Panc1 (cell line): ENCODE measurements around the gene MPP3. TPM values are rescaled to one million over a fixed set of nuclear protein-coding genes. Genes with fewer than 3 reads are reported as not detected.

Experiments used
- ATAC-seq: fragments of 200-7000 bp; cut with Tn5 transposase; 2 replicates; pipeline ENCODE4 v1.9.1; 2020; ENCODE audit warnings: mild to moderate bottlenecking, moderate library complexity
- BruUV-seq: library from RNA; stranded (reverse); fragments of 400-500 nt; replicated peaks from 2 replicates; lab custom pipeline; 2021; lab: Mats Ljungman, UMichigan
- CTCF ChIA-PET: fragments of 300-600 bp; sonication (Branson Sonifier 250); formaldehyde crosslinking; loops from one replicate; lab custom pipeline; 2022; ENCODE audit warnings: antibody characterized with exemption; lab: Charles Lee
- POLR2A ChIA-PET: fragments of 300-600 bp; sonication (Branson Sonifier 250); formaldehyde crosslinking; loops from one replicate; lab custom pipeline; 2022; ENCODE audit warnings: antibody characterized with exemption; lab: Charles Lee
- DNase-seq: peaks from one replicate; pipeline ENCODE4 v3.0.0-alpha.2; 2010; ENCODE audit warnings: low read depth, low spot score
- H3K27ac ChIP-seq: 2 replicates; pipeline ENCODE4 v1.5.1; 2011; ENCODE audit warnings: mild to moderate bottlenecking, low read length, inconsistent platforms
- H3K27me3 ChIP-seq: fragments of 200-500 bp; sonication (Bioruptor generic); 2 replicates; pipeline ENCODE4 v1.6.0; 2014; ENCODE audit warnings: low read length, inconsistent platforms; ENCODE audit not compliant: control insufficient read depth, insufficient read depth
- H3K36me3 ChIP-seq: fragments of 200-500 bp; sonication (Bioruptor generic); 2 replicates; pipeline ENCODE4 v1.5.1; 2014; ENCODE audit warnings: inconsistent platforms, mild to moderate bottlenecking, low read length, moderate library complexity; ENCODE audit not compliant: control insufficient read depth, insufficient read depth
- H3K4me1 ChIP-seq: 2 replicates; pipeline ENCODE4 v1.5.1; 2011; ENCODE audit warnings: inconsistent platforms, mild to moderate bottlenecking, low read length, moderate library complexity; ENCODE audit not compliant: control insufficient read depth, insufficient read depth
- H3K4me3 ChIP-seq, 2 experiments: 2 replicates each; pipeline ENCODE4 v1.5.1; 2011 to 2012; ENCODE audit warnings: low read depth in 2 of 2, low read length in 2 of 2, mild to moderate bottlenecking in 2 of 2, inconsistent platforms in 1 of 2, moderate library complexity in 1 of 2
- H3K9me3 ChIP-seq: fragments of 200-500 bp; sonication (Bioruptor generic); 2 replicates; pipeline ENCODE4 v1.5.1; 2014; ENCODE audit warnings: low read depth, mild to moderate bottlenecking, inconsistent platforms, low read length, moderate library complexity; ENCODE audit not compliant: control insufficient read depth, insufficient read depth
- POLR2AphosphoS5 ChIP-seq: IDR thresholded peaks from 2 replicates; pipeline ENCODE4 v1.6.1; 2012; ENCODE audit warnings: mild to moderate bottlenecking, low read depth, low read length, moderate library complexity
- SIN3A ChIP-seq: IDR thresholded peaks from 2 replicates; pipeline ENCODE4 v1.6.1; 2012; ENCODE audit warnings: low read depth, mild to moderate bottlenecking, low read length, moderate library complexity, borderline replicate concordance; ENCODE audit not compliant: insufficient read depth
- TCF7L2 ChIP-seq: IDR thresholded peaks from 2 replicates; pipeline ENCODE4 v1.6.1; 2011; ENCODE audit warnings: mild to moderate bottlenecking, low read depth, low read length, inconsistent platforms
- in situ Hi-C: cut with HindIII; loops from 2 replicates; pipeline ENCODE4 v1.10.0; 2016; ENCODE audit warnings: low sequenced_read_pairs, low pct_unique_long_range_greater_than_20kb
- intact Hi-C: fragments of 100-400 bp; cut with micrococcal nuclease; formaldehyde crosslinking; loops from one replicate; pipeline ENCODE4 v1.10.0; 2022; ENCODE audit not compliant: unreplicated experiment
- total RNA-seq: library from RNA; stranded (reverse); gene quantifications from one replicate; pipeline ENCODE4 v1.2.1, GENCODE V29; 2021; ENCODE audit not compliant: unreplicated experiment
- TF ChIP-seq, protein P1 (sequence below): fragments of 450-650 bp; IDR thresholded peaks from 2 replicates; pipeline ENCODE4 v1.5.1; 2017; ENCODE audit warnings: mild to moderate bottlenecking
- TF ChIP-seq, protein P2 (sequence below), 2 experiments: IDR thresholded peaks; 2 replicates each; pipeline ENCODE4 v1.6.1; 2011 to 2012; ENCODE audit warnings: low read depth in 2 of 2, control low read depth in 1 of 2, low read length in 1 of 2, mild to moderate bottlenecking in 1 of 2, moderate library complexity in 1 of 2; ENCODE audit not compliant: insufficient read depth in 1 of 2

MPP3 gene
- total RNA-seq, 1 experiment from 2014 or later: 7.1 TPM

DNA sequence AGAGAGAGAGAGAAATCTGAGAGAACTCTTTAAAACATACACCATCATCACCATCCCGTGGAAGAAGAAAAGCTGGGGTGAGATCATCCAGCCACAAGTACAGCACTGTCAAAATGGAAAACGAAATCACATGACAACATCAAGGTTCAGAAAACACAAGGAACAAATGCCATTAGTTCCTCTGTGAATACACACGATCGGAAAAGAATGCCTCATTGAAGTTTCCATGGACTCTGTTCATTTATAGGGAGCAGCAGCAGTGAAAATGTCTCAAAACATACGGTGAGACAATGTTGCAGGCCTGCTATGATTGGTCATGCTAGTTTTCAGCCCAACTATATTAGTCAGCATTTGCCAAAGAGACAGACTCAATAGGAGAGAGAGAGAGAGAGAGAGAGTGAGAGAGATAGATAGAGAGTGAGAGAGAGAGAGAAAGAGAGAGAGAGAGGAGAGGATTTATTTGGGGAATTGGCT lies 48.3 kb downstream of the MPP3 start:
- DNase-seq (no peak), ATAC-seq (no peak)
- no TSS peak for BruUV-seq
- in situ Hi-C loops: no loop called here
- H3K9me3 ChIP-seq: no peaks in the 10 kb centered on the region
- no peak overlapping the region for H3K4me3 ChIP-seq
- H3K27me3 ChIP-seq: no peaks in the 10 kb centered on the region
- intact Hi-C loops: no loop called here
- POLR2A ChIA-PET: no interaction called here
- CTCF ChIA-PET: no interaction called here
- H3K27ac ChIP-seq: no peak overlapping the region
- TF ChIP-seq POLR2AphosphoS5: no peak
- TF ChIP-seq, protein P1, sequence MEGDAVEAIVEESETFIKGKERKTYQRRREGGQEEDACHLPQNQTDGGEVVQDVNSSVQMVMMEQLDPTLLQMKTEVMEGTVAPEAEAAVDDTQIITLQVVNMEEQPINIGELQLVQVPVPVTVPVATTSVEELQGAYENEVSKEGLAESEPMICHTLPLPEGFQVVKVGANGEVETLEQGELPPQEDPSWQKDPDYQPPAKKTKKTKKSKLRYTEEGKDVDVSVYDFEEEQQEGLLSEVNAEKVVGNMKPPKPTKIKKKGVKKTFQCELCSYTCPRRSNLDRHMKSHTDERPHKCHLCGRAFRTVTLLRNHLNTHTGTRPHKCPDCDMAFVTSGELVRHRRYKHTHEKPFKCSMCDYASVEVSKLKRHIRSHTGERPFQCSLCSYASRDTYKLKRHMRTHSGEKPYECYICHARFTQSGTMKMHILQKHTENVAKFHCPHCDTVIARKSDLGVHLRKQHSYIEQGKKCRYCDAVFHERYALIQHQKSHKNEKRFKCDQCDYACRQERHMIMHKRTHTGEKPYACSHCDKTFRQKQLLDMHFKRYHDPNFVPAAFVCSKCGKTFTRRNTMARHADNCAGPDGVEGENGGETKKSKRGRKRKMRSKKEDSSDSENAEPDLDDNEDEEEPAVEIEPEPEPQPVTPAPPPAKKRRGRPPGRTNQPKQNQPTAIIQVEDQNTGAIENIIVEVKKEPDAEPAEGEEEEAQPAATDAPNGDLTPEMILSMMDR: no peak
- TF ChIP-seq SIN3A: no peak
- TF ChIP-seq, protein P2, sequence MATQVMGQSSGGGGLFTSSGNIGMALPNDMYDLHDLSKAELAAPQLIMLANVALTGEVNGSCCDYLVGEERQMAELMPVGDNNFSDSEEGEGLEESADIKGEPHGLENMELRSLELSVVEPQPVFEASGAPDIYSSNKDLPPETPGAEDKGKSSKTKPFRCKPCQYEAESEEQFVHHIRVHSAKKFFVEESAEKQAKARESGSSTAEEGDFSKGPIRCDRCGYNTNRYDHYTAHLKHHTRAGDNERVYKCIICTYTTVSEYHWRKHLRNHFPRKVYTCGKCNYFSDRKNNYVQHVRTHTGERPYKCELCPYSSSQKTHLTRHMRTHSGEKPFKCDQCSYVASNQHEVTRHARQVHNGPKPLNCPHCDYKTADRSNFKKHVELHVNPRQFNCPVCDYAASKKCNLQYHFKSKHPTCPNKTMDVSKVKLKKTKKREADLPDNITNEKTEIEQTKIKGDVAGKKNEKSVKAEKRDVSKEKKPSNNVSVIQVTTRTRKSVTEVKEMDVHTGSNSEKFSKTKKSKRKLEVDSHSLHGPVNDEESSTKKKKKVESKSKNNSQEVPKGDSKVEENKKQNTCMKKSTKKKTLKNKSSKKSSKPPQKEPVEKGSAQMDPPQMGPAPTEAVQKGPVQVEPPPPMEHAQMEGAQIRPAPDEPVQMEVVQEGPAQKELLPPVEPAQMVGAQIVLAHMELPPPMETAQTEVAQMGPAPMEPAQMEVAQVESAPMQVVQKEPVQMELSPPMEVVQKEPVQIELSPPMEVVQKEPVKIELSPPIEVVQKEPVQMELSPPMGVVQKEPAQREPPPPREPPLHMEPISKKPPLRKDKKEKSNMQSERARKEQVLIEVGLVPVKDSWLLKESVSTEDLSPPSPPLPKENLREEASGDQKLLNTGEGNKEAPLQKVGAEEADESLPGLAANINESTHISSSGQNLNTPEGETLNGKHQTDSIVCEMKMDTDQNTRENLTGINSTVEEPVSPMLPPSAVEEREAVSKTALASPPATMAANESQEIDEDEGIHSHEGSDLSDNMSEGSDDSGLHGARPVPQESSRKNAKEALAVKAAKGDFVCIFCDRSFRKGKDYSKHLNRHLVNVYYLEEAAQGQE (IDR thresholded peaks at IDR 0.05; ENCODE audit: insufficient read depth in 1 of 2, low read depth in 2 of 2, low read length in 1 of 2): no peak
- TF ChIP-seq TCF7L2: no peak
- H3K36me3 ChIP-seq: no peaks in the 10 kb centered on the region
- H3K4me1 ChIP-seq: no peaks in the 10 kb centered on the region

DNA sequence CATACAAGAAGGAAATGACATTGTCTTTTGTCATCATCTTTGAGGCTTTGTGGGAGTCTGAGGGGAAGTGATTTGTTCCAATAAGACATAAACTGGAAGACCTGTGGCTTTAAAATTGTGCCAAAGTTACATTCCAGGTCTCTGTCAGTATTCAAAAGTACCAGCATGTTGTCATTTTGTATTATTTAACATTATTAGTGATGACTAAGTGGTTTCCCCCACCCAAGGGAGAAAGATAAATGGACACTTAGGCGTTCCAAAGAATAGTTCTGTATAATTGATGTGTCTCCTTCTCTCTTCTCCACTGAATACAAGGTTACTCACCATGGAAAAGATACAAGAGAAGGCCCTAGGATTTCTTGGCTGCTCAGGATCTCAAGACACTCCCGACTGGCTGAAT lies 48.9 kb downstream of the MPP3 start:
- H3K9me3 ChIP-seq: no peaks in the 10 kb centered on the region
- no TSS peak for BruUV-seq
- H3K4me3 ChIP-seq: no peak overlapping the region
- intact Hi-C loops (no loop called here), in situ Hi-C loops (no loop called here)
- no peaks in the 10 kb centered on the region for H3K27me3 ChIP-seq
- TF ChIP-seq POLR2AphosphoS5 (no peak), SIN3A (no peak), TCF7L2 (no peak)
- TF ChIP-seq, protein P1: no peak
- TF ChIP-seq, protein P2 (IDR thresholded peaks at IDR 0.05; ENCODE audit: insufficient read depth in 1 of 2, low read depth in 2 of 2, low read length in 1 of 2): no peak
- DNase-seq (no peak), ATAC-seq (no peak)
- 0 out of 2 replicates have a peak, but pooled peaks cover 3% of the 10 kb centered on the region for H3K4me1 ChIP-seq
- no peak overlapping the region for H3K27ac ChIP-seq
- ChIA-PET POLR2A (no interaction called here), CTCF (no interaction called here)
- H3K36me3 ChIP-seq: no peaks in the 10 kb centered on the region
